GM18873 (cell line): ENCODE measurements around the gene SP140L.

Experiments used
- ATAC-seq: cut with Tn5 transposase; IDR thresholded peaks from one replicate; pipeline ENCODE4 v1.9.1; 2021; ENCODE audit warnings: mild to moderate bottlenecking, moderate library complexity, moderate number of reproducible peaks; ENCODE audit not compliant: unreplicated experiment, low FRiP score

SP140L gene

DNA sequence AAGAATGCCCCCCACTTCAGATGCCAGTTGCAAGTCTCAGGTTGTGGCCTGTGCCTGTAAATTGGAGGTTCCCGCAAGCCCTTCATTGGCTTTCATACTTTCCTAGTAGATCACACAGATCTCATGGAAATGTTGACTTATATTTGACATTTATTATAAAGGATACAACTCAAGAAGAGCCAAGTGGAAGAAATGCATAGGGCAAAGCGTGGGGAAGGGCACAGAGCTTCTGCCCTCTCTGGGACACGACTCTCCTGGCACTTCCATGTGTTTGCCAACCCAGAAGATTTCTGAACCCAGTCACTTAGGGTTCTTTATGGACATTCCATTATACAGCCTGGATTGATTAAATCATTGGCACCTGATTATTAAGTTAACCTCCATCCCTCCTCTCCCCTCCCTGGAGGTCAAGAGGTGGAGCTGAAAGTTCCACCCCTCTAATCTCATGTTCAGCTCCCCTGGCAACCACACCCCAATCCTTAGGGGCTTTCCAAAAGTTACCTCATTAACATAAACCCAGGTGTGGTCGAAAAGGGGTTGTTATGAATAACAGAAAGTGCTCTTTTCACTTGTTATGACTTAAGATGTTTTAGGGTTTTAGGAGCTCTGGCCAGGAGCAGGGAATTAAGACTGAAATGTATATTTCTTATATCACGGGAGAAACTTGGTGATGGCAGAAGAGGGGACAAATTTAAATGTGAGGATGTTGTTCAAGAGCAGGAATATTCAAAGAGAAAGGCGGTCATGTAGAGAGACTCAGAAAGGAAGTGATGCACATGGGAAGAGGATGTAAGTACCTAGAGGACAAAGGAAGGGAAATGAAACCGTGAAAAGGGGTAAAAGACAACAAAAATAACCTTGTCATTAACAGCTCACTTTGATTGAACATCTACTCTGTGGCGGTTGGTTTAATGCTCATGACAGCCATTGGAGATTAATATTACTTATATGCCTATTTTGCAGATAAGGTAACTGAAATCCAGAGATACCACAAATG lies 120.8 kb downstream of the SP140L start:
- ATAC-seq, result peak; percentile 81

DNA sequence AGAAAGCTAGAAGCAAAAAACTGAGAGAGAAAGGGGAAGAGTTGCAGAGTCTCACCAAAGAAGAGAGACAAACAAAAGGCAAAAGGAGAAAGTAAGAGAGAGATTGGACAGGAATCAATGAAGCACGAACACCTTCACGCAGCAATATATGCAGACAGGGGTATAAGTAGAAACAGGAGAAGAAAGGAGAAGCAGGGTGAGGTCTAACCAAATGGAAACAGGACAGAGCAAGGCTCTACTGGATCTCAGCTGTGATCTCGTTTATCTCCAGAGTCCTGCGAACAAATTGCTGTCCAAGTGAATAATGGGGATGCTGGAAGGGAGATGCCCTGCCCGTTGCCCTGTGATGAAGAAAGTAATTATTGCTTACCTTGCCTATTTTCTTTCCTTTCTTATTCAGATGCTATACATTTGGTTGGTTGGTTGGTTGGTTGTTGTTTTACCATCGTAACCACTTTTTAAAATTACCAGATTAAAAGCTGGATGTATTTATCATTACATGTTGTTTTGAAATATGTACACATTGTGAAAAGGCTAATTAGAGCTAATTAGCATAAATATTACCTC lies 123.0 kb downstream of the SP140L start:
- ATAC-seq, result no peak

DNA sequence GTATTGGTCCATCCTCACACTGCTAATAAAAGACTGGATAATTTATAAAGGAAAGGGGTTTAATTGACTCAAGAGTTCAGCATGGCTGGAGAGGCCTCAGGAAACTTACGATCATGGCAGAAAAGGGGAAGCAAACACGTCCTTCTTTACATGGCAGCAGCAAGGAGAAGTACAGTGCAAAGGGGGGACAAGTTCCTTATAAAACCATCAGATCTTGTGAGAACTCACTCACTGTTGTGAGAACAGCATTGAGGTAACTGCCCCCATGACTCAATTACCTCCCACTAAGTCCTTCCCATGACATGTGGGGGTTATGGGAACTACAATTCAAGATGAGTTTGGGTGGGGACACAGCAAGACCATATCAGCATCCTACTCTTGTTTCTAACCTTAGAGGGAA lies 126.0 kb downstream of the SP140L start:
- no peak for ATAC-seq
